Measurements from ENCODE around the gene INHBA.

Gene INHBA

DNA sequence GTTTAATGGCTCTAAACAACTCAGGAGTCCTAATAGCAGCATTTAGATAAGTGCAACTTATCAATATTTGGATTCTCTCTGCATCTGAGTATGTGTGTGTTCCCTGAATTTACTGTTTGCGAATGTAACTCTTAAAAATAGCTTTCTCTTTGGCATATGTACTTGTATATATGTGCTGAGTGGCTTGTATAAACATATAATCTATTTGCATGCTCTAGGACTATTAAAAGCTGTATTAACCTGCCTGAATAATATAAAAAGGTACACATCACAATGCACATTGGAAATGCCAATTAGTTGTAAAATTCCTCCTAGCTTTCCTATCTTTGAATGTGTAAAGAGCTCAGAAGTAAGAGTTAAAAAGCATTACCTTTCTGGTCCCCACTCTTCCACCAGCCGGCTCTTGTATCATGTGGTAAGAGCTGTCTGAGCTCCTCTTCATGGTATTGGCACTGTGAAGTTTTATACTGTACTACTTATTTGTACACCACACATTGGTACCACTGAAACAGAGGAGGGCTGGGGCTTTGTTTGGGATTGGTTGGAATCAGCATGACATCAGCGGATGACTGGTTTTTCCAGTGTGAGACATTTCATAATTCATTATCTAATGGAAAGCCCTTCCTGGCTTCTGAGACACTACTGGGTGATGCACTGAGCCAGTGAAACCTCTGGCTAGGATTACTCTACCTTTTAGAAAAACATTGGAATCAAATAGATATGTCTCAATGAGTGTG lies at the start of gene INHBA:
TSS of gene INHBA (minus strand) at position 456 of the 737 bp plus-strand sequence. CDS start 2,716 bp downstream, outside the sequence.
- H3K4me1 ChIP-seq (ENCODE audit: insufficient read depth, low read length, poor library complexity, severe bottlenecking) = no peaks in the 10 kb centered on the region
- no peak within 1 kb of the TSS for H3K4me2 ChIP-seq (ENCODE audit: low read depth, low read length, poor library complexity, severe bottlenecking)
- H3K9ac ChIP-seq (ENCODE audit: low read depth, low read length, poor library complexity, severe bottlenecking) = no peak within 1 kb of the TSS
- TF ChIP-seq EZH2phosphoT487 (IDR thresholded peaks at IDR 0.05; ENCODE audit: borderline replicate concordance) = no peak
- TF ChIP-seq, protein P1, sequence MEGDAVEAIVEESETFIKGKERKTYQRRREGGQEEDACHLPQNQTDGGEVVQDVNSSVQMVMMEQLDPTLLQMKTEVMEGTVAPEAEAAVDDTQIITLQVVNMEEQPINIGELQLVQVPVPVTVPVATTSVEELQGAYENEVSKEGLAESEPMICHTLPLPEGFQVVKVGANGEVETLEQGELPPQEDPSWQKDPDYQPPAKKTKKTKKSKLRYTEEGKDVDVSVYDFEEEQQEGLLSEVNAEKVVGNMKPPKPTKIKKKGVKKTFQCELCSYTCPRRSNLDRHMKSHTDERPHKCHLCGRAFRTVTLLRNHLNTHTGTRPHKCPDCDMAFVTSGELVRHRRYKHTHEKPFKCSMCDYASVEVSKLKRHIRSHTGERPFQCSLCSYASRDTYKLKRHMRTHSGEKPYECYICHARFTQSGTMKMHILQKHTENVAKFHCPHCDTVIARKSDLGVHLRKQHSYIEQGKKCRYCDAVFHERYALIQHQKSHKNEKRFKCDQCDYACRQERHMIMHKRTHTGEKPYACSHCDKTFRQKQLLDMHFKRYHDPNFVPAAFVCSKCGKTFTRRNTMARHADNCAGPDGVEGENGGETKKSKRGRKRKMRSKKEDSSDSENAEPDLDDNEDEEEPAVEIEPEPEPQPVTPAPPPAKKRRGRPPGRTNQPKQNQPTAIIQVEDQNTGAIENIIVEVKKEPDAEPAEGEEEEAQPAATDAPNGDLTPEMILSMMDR (conservative IDR thresholded peaks at IDR 0.05; ENCODE audit: low read length) = no peak
- no peaks in the 10 kb centered on the region for H4K20me1 ChIP-seq (ENCODE audit: insufficient read depth, low read length, poor library complexity, severe bottlenecking)
- H3K9me2 ChIP-seq (replicated peaks; ENCODE audit: low read depth, low read length) = no peaks in the 10 kb centered on the region
- no peaks in the 10 kb centered on the region for H3K9me3 ChIP-seq (ENCODE audit: insufficient read depth, low read depth, low read length)
- H3F3A ChIP-seq (ENCODE audit: low read depth) = no peaks in the 10 kb centered on the region
- H3K4me3 ChIP-seq (ENCODE audit: low read length, poor library complexity, severe bottlenecking) = no peak within 1 kb of the TSS
- no peaks in the 10 kb centered on the region for H3K36me3 ChIP-seq (ENCODE audit: insufficient read depth, low read length)
- peak within 1 kb of the TSS; percentile 85; the same call in 1 of the 2 replicates for H2AFZ ChIP-seq (ENCODE audit: low read length)
- H3K27me3 ChIP-seq (ENCODE audit: insufficient read depth, low read length, poor library complexity, severe bottlenecking) = no peaks in the 10 kb centered on the region
- H3K79me2 ChIP-seq (ENCODE audit: insufficient read depth, low read length) = no peaks in the 10 kb centered on the region

DNA sequence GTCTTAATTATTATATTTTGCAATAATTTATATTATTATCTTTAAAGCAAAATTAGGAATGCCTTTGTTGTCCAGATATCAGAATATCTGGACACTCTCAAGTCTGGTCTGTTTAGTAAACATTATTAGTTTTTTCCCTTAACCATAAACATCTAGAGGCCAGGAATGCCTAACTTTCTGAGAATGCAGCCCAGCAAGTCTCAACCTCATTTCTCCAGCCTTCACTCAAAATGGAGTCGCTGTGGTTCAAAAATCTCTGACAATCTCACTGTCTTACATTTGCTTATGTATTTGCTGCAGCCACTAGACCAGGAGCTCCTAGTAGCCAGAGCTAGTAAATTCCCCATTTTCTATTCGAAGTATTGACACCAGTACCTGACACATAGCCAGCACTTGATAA lies 49.7 kb upstream of the INHBA start:
- no peaks in the 10 kb centered on the region for H3K9me2 ChIP-seq (replicated peaks; ENCODE audit: low read depth, low read length)
- no peak for TF ChIP-seq EZH2phosphoT487 (IDR thresholded peaks at IDR 0.05; ENCODE audit: borderline replicate concordance)
- TF ChIP-seq, protein P1 (conservative IDR thresholded peaks at IDR 0.05; ENCODE audit: low read length) = no peak
- no peak overlapping the region for H2AFZ ChIP-seq (ENCODE audit: low read length)
- no peaks in the 10 kb centered on the region for H3K79me2 ChIP-seq (ENCODE audit: insufficient read depth, low read length)
- peaks cover 12% of the 10 kb centered on the region for H3K9me3 ChIP-seq (ENCODE audit: insufficient read depth, low read depth, low read length)
- no peaks in the 10 kb centered on the region for H3F3A ChIP-seq (ENCODE audit: low read depth)
- H3K4me2 ChIP-seq (ENCODE audit: low read depth, low read length, poor library complexity, severe bottlenecking) = no peak overlapping the region
- H3K4me3 ChIP-seq (ENCODE audit: low read length, poor library complexity, severe bottlenecking) = no peak overlapping the region
- H3K9ac ChIP-seq (ENCODE audit: low read depth, low read length, poor library complexity, severe bottlenecking) = no peak overlapping the region
- no peaks in the 10 kb centered on the region for H4K20me1 ChIP-seq (ENCODE audit: insufficient read depth, low read length, poor library complexity, severe bottlenecking)
- H3K36me3 ChIP-seq (ENCODE audit: insufficient read depth, low read length) = no peaks in the 10 kb centered on the region
- H3K4me1 ChIP-seq (ENCODE audit: insufficient read depth, low read length, poor library complexity, severe bottlenecking) = no peaks in the 10 kb centered on the region
- no peaks in the 10 kb centered on the region for H3K27me3 ChIP-seq (ENCODE audit: insufficient read depth, low read length, poor library complexity, severe bottlenecking)

- H3K4me3 ChIP-seq (ENCODE audit: low read length, poor library complexity, severe bottlenecking) = no peak overlapping the region
- no peak overlapping the region for H2AFZ ChIP-seq (ENCODE audit: low read length)
- no peaks in the 10 kb centered on the region for H3K27me3 ChIP-seq (ENCODE audit: insufficient read depth, low read length, poor library complexity, severe bottlenecking)
- H3K4me1 ChIP-seq (ENCODE audit: insufficient read depth, low read length, poor library complexity, severe bottlenecking) = no peaks in the 10 kb centered on the region
- H3F3A ChIP-seq (ENCODE audit: low read depth) = no peaks in the 10 kb centered on the region
- no peaks in the 10 kb centered on the region for H3K9me2 ChIP-seq (replicated peaks; ENCODE audit: low read depth, low read length)
- H3K9me3 ChIP-seq (ENCODE audit: insufficient read depth, low read depth, low read length) = peaks cover 9% of the 10 kb centered on the region; the same call in 1 of the 2 replicates
- no peaks in the 10 kb centered on the region for H3K36me3 ChIP-seq (ENCODE audit: insufficient read depth, low read length)
- H3K9ac ChIP-seq (ENCODE audit: low read depth, low read length, poor library complexity, severe bottlenecking) = no peak overlapping the region
- H3K79me2 ChIP-seq (ENCODE audit: insufficient read depth, low read length) = no peaks in the 10 kb centered on the region
- TF ChIP-seq, protein P1 (conservative IDR thresholded peaks at IDR 0.05; ENCODE audit: low read length) = no peak
- no peak for TF ChIP-seq EZH2phosphoT487 (IDR thresholded peaks at IDR 0.05; ENCODE audit: borderline replicate concordance)
- H3K4me2 ChIP-seq (ENCODE audit: low read depth, low read length, poor library complexity, severe bottlenecking) = no peak overlapping the region
- no peaks in the 10 kb centered on the region for H4K20me1 ChIP-seq (ENCODE audit: insufficient read depth, low read length, poor library complexity, severe bottlenecking)
These were observed 48.0 kb upstream of the INHBA start for GRCh38 chr7:41750661-41751540.

Measured in Loucy (cell line).